RWPE2 (cell line): Measurements from ENCODE around the gene PARD6B.
"Not testable (repeated sequence)": the region's sequence is repeated elsewhere in the genome, so short reads cannot be mapped to it uniquely, and the experiment has no call there.

ENCODE experiments used
- ATAC-seq: fragments of 200-7000 bp; cut with Tn5 transposase; 3 replicates; pipeline ENCODE4 v1.9.1; 2021; ENCODE audit warnings: low read depth
- DNase-seq: peaks from one replicate; pipeline ENCODE4 v3.0.0-alpha.2; 2020; ENCODE audit warnings: low spot score
- H3K27ac ChIP-seq: fragments of 450-650 bp; 2 replicates; pipeline ENCODE4 v1.5.1; 2017; ENCODE audit warnings: mild to moderate bottlenecking; ENCODE audit not compliant: poor library complexity, severe bottlenecking
- H3K27me3 ChIP-seq: fragments of 250-450 bp; sonication (Bioruptor Pico); 2 replicates; pipeline ENCODE4 v1.5.1; 2021; ENCODE audit warnings: mild to moderate bottlenecking, moderate library complexity; ENCODE audit not compliant: insufficient read depth, poor library complexity, severe bottlenecking
- H3K36me3 ChIP-seq: fragments of 250-450 bp; sonication (Bioruptor Pico); 2 replicates; pipeline ENCODE4 v1.5.1; 2020; ENCODE audit warnings: low read depth, mild to moderate bottlenecking, moderate library complexity
- H3K4me1 ChIP-seq: fragments of 250-450 bp; sonication (Bioruptor Pico); 2 replicates; pipeline ENCODE4 v1.5.1; 2021; ENCODE audit warnings: mild to moderate bottlenecking, moderate library complexity; ENCODE audit not compliant: insufficient read depth, poor library complexity, severe bottlenecking
- H3K4me3 ChIP-seq: fragments of 250-450 bp; sonication (Bioruptor Pico); 2 replicates; pipeline ENCODE4 v1.5.1; 2021; ENCODE audit warnings: mild to moderate bottlenecking, moderate library complexity; ENCODE audit not compliant: severe bottlenecking
- H3K9me3 ChIP-seq: fragments of 250-450 bp; sonication (Bioruptor Pico); 2 replicates; pipeline ENCODE4 v1.5.1; 2021; ENCODE audit warnings: mild to moderate bottlenecking, moderate library complexity; ENCODE audit not compliant: severe bottlenecking
- TF ChIP-seq, protein P1 (sequence below): fragments of 450-650 bp; IDR thresholded peaks from one replicate; pipeline ENCODE4 v1.5.1; 2017; ENCODE audit warnings: mild to moderate bottlenecking, moderate library complexity; ENCODE audit not compliant: poor library complexity, severe bottlenecking

Gene PARD6B

DNA sequence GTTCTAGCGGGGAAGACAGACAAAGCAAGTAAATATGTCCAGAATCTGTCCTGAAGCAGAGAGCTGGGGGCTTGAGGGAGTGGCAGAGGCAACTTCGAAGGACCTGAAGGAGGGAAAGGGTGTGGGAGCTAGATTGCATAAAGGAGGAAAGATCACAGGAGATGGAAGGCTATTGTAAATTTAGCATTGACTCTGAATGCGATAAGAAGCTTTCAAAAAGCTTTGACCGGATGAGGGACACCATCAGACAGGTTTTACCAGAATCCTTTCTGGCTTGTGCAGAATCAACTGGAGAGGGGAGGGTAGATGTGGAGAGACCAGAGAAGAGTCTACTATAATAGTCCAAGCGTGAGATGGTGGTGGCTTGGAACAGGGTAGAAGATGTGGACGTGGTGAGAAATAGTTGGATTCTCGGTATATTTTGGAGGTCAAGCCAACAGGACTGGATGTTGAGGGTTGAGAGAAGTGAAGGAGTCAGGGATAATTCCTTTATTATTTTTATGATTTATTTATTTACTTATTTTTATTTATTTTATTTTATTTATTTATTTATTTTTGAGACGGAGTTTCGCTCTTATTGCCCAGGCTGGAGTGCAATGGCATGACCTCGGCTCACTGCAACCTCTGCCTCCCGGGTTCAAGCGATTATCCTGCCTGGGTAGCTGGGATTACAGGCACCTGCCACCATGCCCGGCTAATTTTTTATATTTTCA lies 20.1 kb upstream of the PARD6B start:
- Histone ChIP-seq H3K4me3 (no peak overlapping the region), H3K9me3 (no peaks in the 10 kb centered on the region), H3K27me3 (no peaks in the 10 kb centered on the region), H3K4me1 (peaks cover 18% of the 10 kb centered on the region), H3K27ac (no peak overlapping the region), H3K36me3 (no peaks in the 10 kb centered on the region)
- TF ChIP-seq, protein P1, sequence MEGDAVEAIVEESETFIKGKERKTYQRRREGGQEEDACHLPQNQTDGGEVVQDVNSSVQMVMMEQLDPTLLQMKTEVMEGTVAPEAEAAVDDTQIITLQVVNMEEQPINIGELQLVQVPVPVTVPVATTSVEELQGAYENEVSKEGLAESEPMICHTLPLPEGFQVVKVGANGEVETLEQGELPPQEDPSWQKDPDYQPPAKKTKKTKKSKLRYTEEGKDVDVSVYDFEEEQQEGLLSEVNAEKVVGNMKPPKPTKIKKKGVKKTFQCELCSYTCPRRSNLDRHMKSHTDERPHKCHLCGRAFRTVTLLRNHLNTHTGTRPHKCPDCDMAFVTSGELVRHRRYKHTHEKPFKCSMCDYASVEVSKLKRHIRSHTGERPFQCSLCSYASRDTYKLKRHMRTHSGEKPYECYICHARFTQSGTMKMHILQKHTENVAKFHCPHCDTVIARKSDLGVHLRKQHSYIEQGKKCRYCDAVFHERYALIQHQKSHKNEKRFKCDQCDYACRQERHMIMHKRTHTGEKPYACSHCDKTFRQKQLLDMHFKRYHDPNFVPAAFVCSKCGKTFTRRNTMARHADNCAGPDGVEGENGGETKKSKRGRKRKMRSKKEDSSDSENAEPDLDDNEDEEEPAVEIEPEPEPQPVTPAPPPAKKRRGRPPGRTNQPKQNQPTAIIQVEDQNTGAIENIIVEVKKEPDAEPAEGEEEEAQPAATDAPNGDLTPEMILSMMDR: no peak
- DNase-seq (no peak), ATAC-seq (no peak)

DNA sequence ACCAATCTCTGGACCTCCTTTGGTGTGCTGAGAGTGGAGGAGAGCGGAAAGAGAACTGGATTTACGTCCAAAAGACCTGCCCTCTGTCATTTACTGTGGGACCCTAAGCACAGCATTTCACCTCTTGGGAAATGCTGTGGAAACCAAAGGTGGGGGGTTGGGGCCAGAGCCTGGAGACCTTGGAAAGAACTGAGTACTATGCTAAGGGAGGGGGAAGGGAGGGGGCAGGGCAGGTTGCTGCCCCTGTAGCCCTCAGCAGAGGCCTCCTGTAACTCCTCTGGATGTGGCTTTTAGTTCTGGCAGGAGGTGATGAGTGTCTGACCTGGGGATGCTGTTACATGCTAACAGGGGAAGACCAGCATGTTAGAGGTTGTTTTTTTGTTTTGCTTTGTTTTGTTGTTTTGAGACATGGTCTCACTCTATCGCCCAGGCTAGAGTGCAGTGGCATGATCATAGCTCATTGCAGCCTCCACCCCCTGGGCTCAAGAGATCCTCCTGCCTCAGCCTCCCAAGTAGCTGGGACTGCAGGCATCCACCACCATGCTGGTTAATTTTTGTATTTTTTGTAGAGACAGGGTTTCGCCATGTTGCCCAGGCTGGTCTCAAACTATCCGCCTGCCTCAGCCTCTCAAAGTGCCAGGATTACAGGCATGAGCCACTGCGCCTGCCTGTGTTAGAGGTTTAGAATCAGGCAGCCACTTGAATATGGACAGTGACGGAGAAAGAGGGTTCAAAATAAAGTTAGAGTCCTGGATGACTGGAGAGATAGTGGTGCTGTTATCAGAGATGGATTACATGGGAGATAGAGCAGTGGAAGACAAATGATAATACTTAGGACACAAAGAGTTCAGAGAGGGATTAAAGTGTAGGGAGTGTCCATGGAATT lies 18.4 kb upstream of the PARD6B start:
- no peaks in the 10 kb centered on the region for H3K27me3 ChIP-seq
- H3K9me3 ChIP-seq: no peaks in the 10 kb centered on the region
- H3K4me3 ChIP-seq: no peak overlapping the region
- TF ChIP-seq, protein P1: no peak
- H3K27ac ChIP-seq: no peak overlapping the region
- H3K4me1 ChIP-seq: peaks cover 18% of the 10 kb centered on the region
- ATAC-seq (no peak), DNase-seq (no peak)
- no peaks in the 10 kb centered on the region for H3K36me3 ChIP-seq

DNA sequence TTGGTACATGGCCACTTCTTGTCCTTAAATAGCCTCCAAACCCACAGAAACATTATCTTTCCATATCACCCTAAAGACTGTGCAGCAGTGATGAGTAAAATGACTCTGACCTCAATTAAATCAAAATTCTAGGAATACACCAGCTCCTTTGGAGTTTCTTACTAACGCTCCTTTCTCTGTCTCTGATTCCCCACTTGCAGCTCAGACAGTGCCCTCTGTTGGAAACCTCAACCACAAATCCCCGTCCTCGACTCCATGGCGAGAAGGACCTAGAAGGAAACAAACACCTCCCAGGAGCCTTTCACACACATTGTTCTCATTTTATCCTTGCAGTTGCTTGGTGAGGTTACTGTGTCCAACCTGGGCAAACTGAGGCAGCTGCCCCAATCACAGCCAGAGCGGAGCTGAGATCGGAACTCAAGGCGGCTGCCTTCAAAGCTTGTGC lies 17.7 kb upstream of the PARD6B start:
- no peak for DNase-seq
- ATAC-seq: no peak
- no peak overlapping the region for H3K27ac ChIP-seq
- H3K4me3 ChIP-seq: no peak overlapping the region
- no peaks in the 10 kb centered on the region for H3K36me3 ChIP-seq
- TF ChIP-seq, protein P1: peak; percentile 50
- H3K9me3 ChIP-seq: no peaks in the 10 kb centered on the region
- no peaks in the 10 kb centered on the region for H3K27me3 ChIP-seq
- peaks cover 18% of the 10 kb centered on the region for H3K4me1 ChIP-seq

- H3K9me3 ChIP-seq, H3K27ac ChIP-seq, H3K4me3 ChIP-seq, H3K27me3 ChIP-seq, DNase-seq, H3K36me3 ChIP-seq, ATAC-seq: not testable (repeated sequence)
- H3K4me1 ChIP-seq: peaks cover 18% of the 10 kb centered on the region
Measured at GRCh38 chr20:50714426-50714825, 17.0 kb upstream of the PARD6B start.

DNA sequence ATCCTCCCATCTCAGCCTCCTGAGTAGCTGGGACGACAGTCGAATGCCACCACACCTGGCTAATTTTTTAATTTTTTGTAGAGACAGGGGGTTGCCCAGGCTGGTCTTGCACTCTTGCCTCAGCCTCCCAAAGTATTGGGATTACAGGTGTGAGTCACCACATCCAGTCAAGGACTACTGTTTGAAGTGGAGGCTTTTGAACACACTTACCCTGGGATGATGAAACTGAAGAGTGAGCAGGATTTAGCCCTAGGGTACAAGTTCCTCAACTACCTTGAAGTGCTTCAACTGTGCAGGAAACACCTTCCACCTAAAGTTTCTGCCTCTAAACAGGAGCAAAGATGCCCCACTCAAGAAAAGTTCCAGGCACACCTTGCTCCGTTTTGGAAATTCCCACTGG lies 15.7 kb upstream of the PARD6B start:
- TF ChIP-seq, protein P1: no peak
- DNase-seq (peak; percentile 44), ATAC-seq (peak; percentile 74)
- H3K4me1 ChIP-seq: peaks cover 11% of the 10 kb centered on the region
- no peak overlapping the region for H3K27ac ChIP-seq
- H3K36me3 ChIP-seq: no peaks in the 10 kb centered on the region
- H3K9me3 ChIP-seq: no peaks in the 10 kb centered on the region
- no peak overlapping the region for H3K4me3 ChIP-seq
- H3K27me3 ChIP-seq: no peaks in the 10 kb centered on the region
